Measurements from ENCODE around the gene CHST15. TPM values are rescaled to one million over a fixed set of nuclear protein-coding genes. Genes with fewer than 3 reads are reported as not detected.

Gene CHST15
- total RNA-seq, 3 donors from 2014 or later: 4.8 to 64.5 (median 10.8) TPM

GRCh38 chr10:124025152-124025551 is 68.2 kb downstream of the CHST15 start:
- no peak overlapping the region for H3K4me3 ChIP-seq
- H3K4me1 ChIP-seq (ENCODE audit: low read depth): no peaks in the 10 kb centered on the region
- no peak for TF ChIP-seq CTCF (IDR thresholded peaks at IDR 0.05)
- no peaks in the 10 kb centered on the region for H3K9me3 ChIP-seq
- no peak for DNase-seq
- intact Hi-C loops (cut with DNase I, micrococcal nuclease): no loop called here
- H3K36me3 ChIP-seq (ENCODE audit: low read depth): no peaks in the 10 kb centered on the region
- ATAC-seq: no peak

GRCh38 chr10:124022066-124022465 is 71.3 kb downstream of the CHST15 start:
- H3K4me1 ChIP-seq (ENCODE audit: low read depth): no peaks in the 10 kb centered on the region
- no peak for TF ChIP-seq CTCF (IDR thresholded peaks at IDR 0.05)
- no peaks in the 10 kb centered on the region for H3K36me3 ChIP-seq (ENCODE audit: low read depth)
- ATAC-seq: no peak
- H3K9me3 ChIP-seq: no peaks in the 10 kb centered on the region
- intact Hi-C loops (cut with DNase I, micrococcal nuclease): no loop called here
- no peak overlapping the region for H3K4me3 ChIP-seq
- no peak for DNase-seq

- Histone ChIP-seq H3K4me3 (no peak overlapping the region), H3K4me1 (ENCODE audit: low read depth) (no peaks in the 10 kb centered on the region), H3K36me3 (ENCODE audit: low read depth) (no peaks in the 10 kb centered on the region), H3K9me3 (no peaks in the 10 kb centered on the region)
- TF ChIP-seq CTCF (IDR thresholded peaks at IDR 0.05): no peak
- no peak for ATAC-seq
- intact Hi-C loops (cut with DNase I, micrococcal nuclease): no loop called here
- DNase-seq: peak in 1 of 3 donors; percentile 3
Observed at GRCh38 chr10:124020981-124021815, 72.2 kb downstream of the CHST15 start.

GRCh38 chr10:124019886-124020797 is 73.3 kb downstream of the CHST15 start:
- peak in 1 of 3 donors; percentile 21 for DNase-seq
- intact Hi-C loops (cut with DNase I, micrococcal nuclease): no loop called here

More at GRCh38 chr10:124019886-124020797, 73.3 kb downstream of the CHST15 start:
- H3K4me1 ChIP-seq (ENCODE audit: low read depth): no peaks in the 10 kb centered on the region
- H3K36me3 ChIP-seq (ENCODE audit: low read depth): no peaks in the 10 kb centered on the region
- no peak for TF ChIP-seq CTCF (IDR thresholded peaks at IDR 0.05)
- H3K4me3 ChIP-seq: no peak overlapping the region
- no peaks in the 10 kb centered on the region for H3K9me3 ChIP-seq
- no peak for ATAC-seq
